Panc1 (cell line): ENCODE data around the gene KIF5B.

Experiments used
- CTCF ChIP-seq: fragments of 450-650 bp; IDR thresholded peaks from 2 replicates; pipeline ENCODE4 v1.5.1; 2017; ENCODE audit warnings: mild to moderate bottlenecking
- TCF7L2 ChIP-seq: IDR thresholded peaks from 2 replicates; pipeline ENCODE4 v1.6.1; 2011; ENCODE audit warnings: mild to moderate bottlenecking, low read depth, low read length, inconsistent platforms
- TF ChIP-seq, protein P1 (sequence below), 2 experiments: IDR thresholded peaks; 2 replicates each; pipeline ENCODE4 v1.6.1; 2011 to 2012; ENCODE audit warnings: low read depth in 2 of 2, control low read depth in 1 of 2, low read length in 1 of 2, mild to moderate bottlenecking in 1 of 2, moderate library complexity in 1 of 2; ENCODE audit not compliant: insufficient read depth in 1 of 2

- TF ChIP-seq CTCF (no peak), TCF7L2 (no peak)
- TF ChIP-seq, protein P1, sequence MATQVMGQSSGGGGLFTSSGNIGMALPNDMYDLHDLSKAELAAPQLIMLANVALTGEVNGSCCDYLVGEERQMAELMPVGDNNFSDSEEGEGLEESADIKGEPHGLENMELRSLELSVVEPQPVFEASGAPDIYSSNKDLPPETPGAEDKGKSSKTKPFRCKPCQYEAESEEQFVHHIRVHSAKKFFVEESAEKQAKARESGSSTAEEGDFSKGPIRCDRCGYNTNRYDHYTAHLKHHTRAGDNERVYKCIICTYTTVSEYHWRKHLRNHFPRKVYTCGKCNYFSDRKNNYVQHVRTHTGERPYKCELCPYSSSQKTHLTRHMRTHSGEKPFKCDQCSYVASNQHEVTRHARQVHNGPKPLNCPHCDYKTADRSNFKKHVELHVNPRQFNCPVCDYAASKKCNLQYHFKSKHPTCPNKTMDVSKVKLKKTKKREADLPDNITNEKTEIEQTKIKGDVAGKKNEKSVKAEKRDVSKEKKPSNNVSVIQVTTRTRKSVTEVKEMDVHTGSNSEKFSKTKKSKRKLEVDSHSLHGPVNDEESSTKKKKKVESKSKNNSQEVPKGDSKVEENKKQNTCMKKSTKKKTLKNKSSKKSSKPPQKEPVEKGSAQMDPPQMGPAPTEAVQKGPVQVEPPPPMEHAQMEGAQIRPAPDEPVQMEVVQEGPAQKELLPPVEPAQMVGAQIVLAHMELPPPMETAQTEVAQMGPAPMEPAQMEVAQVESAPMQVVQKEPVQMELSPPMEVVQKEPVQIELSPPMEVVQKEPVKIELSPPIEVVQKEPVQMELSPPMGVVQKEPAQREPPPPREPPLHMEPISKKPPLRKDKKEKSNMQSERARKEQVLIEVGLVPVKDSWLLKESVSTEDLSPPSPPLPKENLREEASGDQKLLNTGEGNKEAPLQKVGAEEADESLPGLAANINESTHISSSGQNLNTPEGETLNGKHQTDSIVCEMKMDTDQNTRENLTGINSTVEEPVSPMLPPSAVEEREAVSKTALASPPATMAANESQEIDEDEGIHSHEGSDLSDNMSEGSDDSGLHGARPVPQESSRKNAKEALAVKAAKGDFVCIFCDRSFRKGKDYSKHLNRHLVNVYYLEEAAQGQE (IDR thresholded peaks at IDR 0.05; ENCODE audit: insufficient read depth in 1 of 2, low read depth in 2 of 2, low read length in 1 of 2), result no peak
Observed at GRCh38 chr10:32046151-32046550, 10.1 kb downstream of the KIF5B start.
